CD4-positive, CD25-positive, alpha-beta regulatory T cell (primary cell): ENCODE data around the gene NTM. TPM values are rescaled to one million over a fixed set of nuclear protein-coding genes. Genes with fewer than 3 reads are reported as not detected.

Experiments
- ATAC-seq, 2 donors: fragments of 150-1000 bp; cut with Tn5 transposase; one replicate each; pipeline ENCODE4 v1.10.0; 2021; ENCODE audit warnings: low read depth in 2 of 2, moderate number of reproducible peaks in 2 of 2, moderate library complexity in 1 of 2
- DNase-seq, 3 donors: peaks; one replicate each; pipeline versions ENCODE4 v3.0.0 to v3.0.0-alpha.2; 2012 to 2022; ENCODE audit warnings: mixed read lengths in 1 of 3
- H3K27ac ChIP-seq: one replicate; pipeline ENCODE4 v1.7.0; 2013; ENCODE audit warnings: mild to moderate bottlenecking, low read length; ENCODE audit not compliant: insufficient read depth, poor library complexity, severe bottlenecking
- H3K27me3 ChIP-seq: one replicate; pipeline ENCODE4 v1.7.0; 2013; ENCODE audit warnings: low read length; ENCODE audit not compliant: control insufficient read depth, insufficient read depth
- H3K36me3 ChIP-seq: one replicate; pipeline ENCODE4 v1.7.0; 2013; ENCODE audit warnings: mild to moderate bottlenecking, low read length, moderate library complexity; ENCODE audit not compliant: control insufficient read depth, insufficient read depth
- H3K4me1 ChIP-seq: 2 replicates; pipeline ENCODE4 v1.7.0; 2013; ENCODE audit warnings: mild to moderate bottlenecking, low read length; ENCODE audit not compliant: insufficient read depth, control insufficient read depth, poor library complexity, severe bottlenecking
- H3K4me3 ChIP-seq: one replicate; pipeline ENCODE4 v1.7.0; 2013; ENCODE audit warnings: low read depth, mild to moderate bottlenecking, low read length, moderate library complexity
- H3K9me3 ChIP-seq, 2 experiments: 1 replicate in 1 of 2; 2 replicates in 1 of 2; pipeline ENCODE4 v1.7.0; 2013; ENCODE audit warnings: low read length in 2 of 2, mild to moderate bottlenecking in 1 of 2, moderate library complexity in 1 of 2; ENCODE audit not compliant: control insufficient read depth in 2 of 2
- H3K27ac Mint-ChIP-seq, 3 donors: one replicate each; pipeline ENCODE4 v1.8.0; 2020 to 2022; ENCODE audit warnings: mild to moderate bottlenecking in 3 of 3, mixed read lengths in 3 of 3, moderate library complexity in 2 of 3
- H3K27me3 Mint-ChIP-seq: one replicate; pipeline ENCODE4 v1.8.0; 2022; ENCODE audit warnings: mild to moderate bottlenecking, mixed read lengths
- H3K36me3 Mint-ChIP-seq: one replicate; pipeline ENCODE4 v1.8.0; 2020; ENCODE audit warnings: mixed read lengths
- H3K4me1 Mint-ChIP-seq, 4 donors: one replicate each; pipeline ENCODE4 v1.8.0; 2020 to 2022; ENCODE audit warnings: mixed read lengths in 4 of 4, mild to moderate bottlenecking in 1 of 4
- H3K4me3 Mint-ChIP-seq, 4 donors: one replicate each; pipeline ENCODE4 v1.8.0; 2020 to 2022; ENCODE audit warnings: mild to moderate bottlenecking in 4 of 4, mixed read lengths in 4 of 4, moderate library complexity in 3 of 4
- H3K9me3 Mint-ChIP-seq, 7 donors: one replicate each; pipeline ENCODE4 v1.8.0; 2020 to 2022; ENCODE audit warnings: mixed read lengths in 7 of 7, mild to moderate bottlenecking in 3 of 7, moderate library complexity in 2 of 7
- polyA plus RNA-seq, 4 donors: library from polyadenylated mRNA; unstranded; fragments of 300-500 nt; fragmentation: Illumina TruSeq; gene quantifications; one replicate each; pipeline ENCODE4 v1.2.3, GENCODE V29; 2021
- total RNA-seq: library from RNA; stranded (reverse); gene quantifications from one replicate; pipeline ENCODE4 v1.2.3, GENCODE V29; 2022

NTM gene
- total and polyA plus RNA-seq, 5 donors from 2014 or later: 1.3 TPM; not detected in 4

- no peaks in the 10 kb centered on the region for H3K36me3 ChIP-seq
- ATAC-seq: no peak
- H3K9me3 ChIP-seq: no peaks in the 10 kb centered on the region
- H3K9me3 Mint-ChIP-seq: peaks cover 0 to 2% (median 0%) of the 10 kb centered on the region in 7 donors
- no peak for DNase-seq
- H3K4me3 Mint-ChIP-seq: no peak overlapping the region
- H3K4me1 Mint-ChIP-seq: no peaks in the 10 kb centered on the region
- no peaks in the 10 kb centered on the region for H3K4me1 ChIP-seq
- no peak overlapping the region for H3K4me3 ChIP-seq
- no peak overlapping the region for H3K27ac ChIP-seq
- H3K36me3 Mint-ChIP-seq: no peaks in the 10 kb centered on the region
- no peaks in the 10 kb centered on the region for H3K27me3 ChIP-seq
- H3K27me3 Mint-ChIP-seq: peaks cover 5% of the 10 kb centered on the region
- H3K27ac Mint-ChIP-seq: no peak overlapping the region
These were observed 294.4 kb downstream of the NTM start for GRCh38 chr11:131664816-131665215.

GRCh38 chr11:131665344-131665968, 295.0 kb downstream of the NTM start:
- H3K9me3 Mint-ChIP-seq: peaks cover 0 to 2% (median 0%) of the 10 kb centered on the region in 7 donors
- H3K27ac Mint-ChIP-seq: no peak overlapping the region
- no peak for ATAC-seq
- no peak overlapping the region for H3K4me3 Mint-ChIP-seq
- no peaks in the 10 kb centered on the region for H3K36me3 ChIP-seq
- H3K9me3 ChIP-seq: no peaks in the 10 kb centered on the region
- no peaks in the 10 kb centered on the region for H3K27me3 ChIP-seq
- H3K4me3 ChIP-seq: no peak overlapping the region
- no peak for DNase-seq
- H3K4me1 ChIP-seq: no peaks in the 10 kb centered on the region
- no peak overlapping the region for H3K27ac ChIP-seq
- no peaks in the 10 kb centered on the region for H3K36me3 Mint-ChIP-seq
- peaks cover 5% of the 10 kb centered on the region for H3K27me3 Mint-ChIP-seq
- no peaks in the 10 kb centered on the region for H3K4me1 Mint-ChIP-seq

- peaks cover 5% of the 10 kb centered on the region for H3K27me3 Mint-ChIP-seq
- ATAC-seq (no peak), DNase-seq (no peak)
- Histone ChIP-seq H3K4me1 (no peaks in the 10 kb centered on the region), H3K36me3 (no peaks in the 10 kb centered on the region), H3K27me3 (no peaks in the 10 kb centered on the region), H3K4me3 (no peak overlapping the region), H3K27ac (no peak overlapping the region), H3K9me3 (no peaks in the 10 kb centered on the region)
- H3K9me3 Mint-ChIP-seq: peaks cover 0 to 2% (median 0%) of the 10 kb centered on the region in 7 donors
- H3K27ac Mint-ChIP-seq: no peak overlapping the region
- H3K36me3 Mint-ChIP-seq: no peaks in the 10 kb centered on the region
- no peak overlapping the region for H3K4me3 Mint-ChIP-seq
- H3K4me1 Mint-ChIP-seq: no peaks in the 10 kb centered on the region
These were observed 295.6 kb downstream of the NTM start for GRCh38 chr11:131666006-131666405.

- no peaks in the 10 kb centered on the region for H3K36me3 Mint-ChIP-seq
- H3K27me3 Mint-ChIP-seq: peaks cover 5% of the 10 kb centered on the region
- H3K27ac Mint-ChIP-seq: no peak overlapping the region
These were observed 296.2 kb downstream of the NTM start for GRCh38 chr11:131666617-131667016.

GRCh38 chr11:131667566-131667965, 297.2 kb downstream of the NTM start:
- Mint-ChIP-seq H3K4me3 (no peak overlapping the region), H3K4me1 (no peaks in the 10 kb centered on the region), H3K27ac (no peak overlapping the region), H3K36me3 (no peaks in the 10 kb centered on the region), H3K9me3 (peaks cover 0 to 2% (median 0%) of the 10 kb centered on the region in 7 donors), H3K27me3 (peaks cover 5% of the 10 kb centered on the region)
- DNase-seq (no peak), ATAC-seq (no peak)
- no peaks in the 10 kb centered on the region for H3K36me3 ChIP-seq
- H3K27ac ChIP-seq: no peak overlapping the region
- no peaks in the 10 kb centered on the region for H3K9me3 ChIP-seq
- no peaks in the 10 kb centered on the region for H3K4me1 ChIP-seq
- H3K27me3 ChIP-seq: no peaks in the 10 kb centered on the region
- H3K4me3 ChIP-seq: no peak overlapping the region

More at GRCh38 chr11:131666617-131667016, 296.2 kb downstream of the NTM start:
- no peak overlapping the region for H3K4me3 ChIP-seq
- ATAC-seq (no peak), DNase-seq (no peak)
- no peak overlapping the region for H3K27ac ChIP-seq
- Mint-ChIP-seq H3K9me3 (peaks cover 0 to 2% (median 0%) of the 10 kb centered on the region in 7 donors), H3K4me1 (no peaks in the 10 kb centered on the region), H3K4me3 (no peak overlapping the region)
- H3K9me3 ChIP-seq: no peaks in the 10 kb centered on the region
- no peaks in the 10 kb centered on the region for H3K36me3 ChIP-seq
- no peaks in the 10 kb centered on the region for H3K4me1 ChIP-seq
- H3K27me3 ChIP-seq: no peaks in the 10 kb centered on the region

- Mint-ChIP-seq H3K4me3 (peak overlapping the region in 1 of 4 donors; percentile 31), H3K36me3 (no peaks in the 10 kb centered on the region), H3K27me3 (peaks cover 5% of the 10 kb centered on the region), H3K9me3 (peaks cover 0 to 2% (median 0%) of the 10 kb centered on the region in 7 donors), H3K4me1 (no peaks in the 10 kb centered on the region), H3K27ac (no peak overlapping the region)
- Histone ChIP-seq H3K4me3 (no peak overlapping the region), H3K36me3 (no peaks in the 10 kb centered on the region), H3K9me3 (no peaks in the 10 kb centered on the region), H3K4me1 (no peaks in the 10 kb centered on the region), H3K27ac (no peak overlapping the region), H3K27me3 (no peaks in the 10 kb centered on the region)
- ATAC-seq (peak in 1 of 2 donors; percentile 18), DNase-seq (peak in 1 of 3 donors; percentile 40)
These were observed 298.3 kb downstream of the NTM start for GRCh38 chr11:131668500-131669400.

- no peak for DNase-seq
- H3K4me3 ChIP-seq: no peak overlapping the region
- Mint-ChIP-seq H3K4me3 (peak overlapping the region in 1 of 4 donors; percentile 31), H3K27me3 (peaks cover 5% of the 10 kb centered on the region), H3K36me3 (no peaks in the 10 kb centered on the region), H3K27ac (no peak overlapping the region), H3K4me1 (no peaks in the 10 kb centered on the region), H3K9me3 (no peaks in the 10 kb centered on the region)
- no peaks in the 10 kb centered on the region for H3K27me3 ChIP-seq
- H3K4me1 ChIP-seq: no peaks in the 10 kb centered on the region
- no peak overlapping the region for H3K27ac ChIP-seq
- no peaks in the 10 kb centered on the region for H3K36me3 ChIP-seq
- H3K9me3 ChIP-seq: no peaks in the 10 kb centered on the region
- ATAC-seq: no peak
These were observed 299.0 kb downstream of the NTM start for GRCh38 chr11:131669401-131669780.
